Urothelium cell line (cell line): ENCODE measurements around the gene PRKCA.

Experiments used
- DNase-seq: peaks from one replicate; pipeline ENCODE4 v3.0.0; 2011; ENCODE audit warnings: low spot score, mixed read lengths
- FAIRE-seq: peaks from 2 replicates; lab custom pipeline; 2011; peaks lifted over from hg19 to GRCh38; lab: Jason Lieb, UNC

PRKCA gene

DNA sequence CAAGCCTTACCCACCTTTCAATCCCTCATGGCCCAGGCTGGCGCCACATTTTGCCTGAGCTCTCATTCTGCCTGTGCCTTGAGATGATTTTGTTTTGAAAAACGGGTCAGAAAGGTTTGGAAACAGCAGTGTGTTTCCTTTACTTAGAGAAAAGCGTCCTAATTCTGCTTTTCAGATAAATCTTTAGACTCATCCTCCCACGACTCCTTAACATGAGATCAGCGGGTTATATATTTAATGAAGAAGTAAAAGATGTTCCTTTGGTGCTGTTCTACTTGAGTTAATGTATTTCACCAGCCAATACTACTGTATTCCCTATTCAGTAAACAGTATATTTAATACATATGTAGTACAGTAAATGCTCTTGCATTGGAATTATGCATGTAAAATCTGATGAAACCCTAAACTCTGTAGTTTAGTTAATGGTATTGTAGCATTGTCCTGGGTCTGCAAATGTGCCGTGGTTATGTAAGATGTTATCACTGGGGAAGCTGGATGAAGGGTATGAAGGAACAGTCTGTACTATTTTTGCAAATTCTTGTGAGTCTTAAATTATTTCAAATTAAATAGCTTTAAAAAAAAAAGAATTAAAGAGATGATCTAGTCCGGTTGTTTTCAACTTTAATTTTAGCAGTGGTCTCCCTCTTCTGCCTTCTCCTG is 333.1 kb downstream of the PRKCA start:
- DNase-seq (no peak), FAIRE-seq (no peak)

DNA sequence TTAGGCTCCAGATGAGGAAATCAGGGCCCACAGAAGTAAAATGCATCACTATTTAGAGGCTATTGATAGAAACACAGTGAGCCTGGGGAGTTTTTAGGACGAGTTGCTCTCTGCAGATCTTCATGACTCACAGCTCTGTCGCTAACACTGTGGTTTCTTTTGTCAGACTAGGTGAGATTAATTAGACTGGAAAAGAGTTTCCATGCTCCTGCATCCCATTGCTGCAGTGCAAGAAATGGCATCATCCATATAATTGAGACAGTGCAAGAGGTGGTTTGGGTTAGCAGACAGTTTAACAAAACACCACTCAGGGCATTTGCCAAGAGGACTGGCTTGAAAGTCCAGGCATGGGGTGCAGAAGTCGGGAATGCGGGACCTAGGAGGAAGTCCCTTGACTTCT is 333.7 kb downstream of the PRKCA start:
- no peak for FAIRE-seq
- peak; percentile 30 for DNase-seq

DNA sequence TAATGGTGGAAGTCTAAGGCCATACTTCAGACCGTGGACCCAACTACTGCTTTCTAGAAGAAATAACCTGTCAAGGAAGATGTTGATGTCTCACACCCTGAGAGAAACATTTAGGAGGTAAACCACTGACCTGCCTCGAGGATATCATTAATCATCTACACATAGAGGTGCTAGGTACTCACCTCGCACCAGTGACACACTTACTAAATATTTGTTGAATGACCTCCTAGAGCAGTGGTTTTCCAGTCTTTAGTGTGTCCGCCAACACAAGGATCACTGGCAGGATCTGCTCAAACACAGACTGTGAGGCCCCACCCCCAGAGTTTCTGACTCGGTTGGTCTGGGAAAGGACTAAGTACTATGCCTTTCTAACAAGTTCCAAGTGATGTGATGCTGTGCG is 335.1 kb downstream of the PRKCA start:
- DNase-seq = no peak
- FAIRE-seq = no peak

DNA sequence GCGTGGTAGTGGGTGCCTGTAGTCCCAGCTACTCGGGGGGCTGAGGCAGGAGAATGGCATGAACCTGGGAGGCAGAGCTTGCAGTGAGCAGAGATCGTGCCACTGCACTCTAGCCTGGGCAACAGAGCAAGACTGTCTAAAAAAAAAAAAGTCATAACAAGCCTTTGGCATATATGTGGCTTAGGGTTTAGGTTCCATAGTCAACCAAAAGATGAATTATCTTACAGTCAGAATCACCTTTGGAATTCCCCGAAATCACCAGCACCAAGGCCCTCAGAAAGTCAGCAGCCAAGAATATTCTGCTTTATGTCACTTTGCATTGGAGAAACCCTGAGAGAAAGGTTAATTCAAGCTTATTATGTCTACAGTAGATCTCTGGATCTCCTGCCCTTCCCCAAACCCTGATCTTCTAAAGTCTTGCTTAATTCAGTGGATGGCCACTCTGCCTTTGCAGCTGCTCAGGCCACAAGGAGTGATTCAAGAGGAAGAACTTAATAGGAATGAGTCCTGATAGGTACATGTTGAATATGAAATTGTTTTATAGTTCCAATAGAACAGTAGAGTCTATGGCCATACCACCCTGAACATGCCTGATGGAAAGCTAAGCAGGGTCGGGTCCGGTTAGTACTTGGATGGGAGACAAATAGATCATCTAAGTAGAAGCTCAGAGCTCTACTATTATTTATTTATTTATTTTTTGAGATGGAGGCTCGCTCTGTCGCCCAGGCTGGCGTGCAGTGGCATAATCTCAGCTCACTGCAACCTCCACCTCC is 336.5 kb downstream of the PRKCA start:
- FAIRE-seq (no peak), DNase-seq (no peak)

DNA sequence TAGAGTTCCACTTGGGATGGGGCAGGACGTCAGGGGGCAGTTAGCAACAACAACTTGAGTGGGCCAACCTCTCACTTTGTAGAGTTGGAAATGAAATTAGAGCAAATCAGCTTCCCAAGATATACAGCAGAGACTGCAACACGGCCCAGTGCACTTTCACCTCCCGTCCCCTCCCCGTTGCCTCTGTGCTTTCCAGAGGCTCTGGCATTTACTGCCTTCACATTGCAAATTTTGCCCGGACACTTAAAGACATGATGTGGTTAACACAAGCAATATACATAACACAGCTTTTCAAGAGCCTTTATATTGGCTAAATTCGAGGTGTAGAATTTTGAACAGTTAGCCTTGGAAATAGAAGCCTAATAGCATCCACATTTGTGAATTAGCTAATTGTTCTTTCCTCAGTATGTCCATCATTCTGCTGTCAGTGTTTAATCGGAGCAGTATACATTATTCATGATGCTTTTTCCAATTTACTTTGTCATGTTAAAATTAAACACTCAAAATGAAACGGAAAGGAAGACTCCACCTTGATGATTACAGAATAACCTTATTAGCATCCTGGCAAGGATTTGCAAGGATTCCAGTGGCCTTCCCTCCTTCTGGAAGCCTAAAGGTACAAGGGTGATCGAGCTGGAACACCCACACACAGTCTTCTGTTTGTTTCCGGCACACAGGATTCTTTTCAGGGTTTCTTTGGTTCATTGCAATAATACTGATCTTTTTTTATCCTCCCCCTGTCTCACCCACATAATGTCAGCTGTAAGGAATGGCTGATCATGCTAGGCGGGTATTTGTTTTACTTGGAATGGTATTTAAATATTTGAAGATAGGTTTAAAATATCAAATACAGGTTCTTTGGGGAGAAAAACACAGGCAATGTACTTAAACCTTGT is 341.6 kb downstream of the PRKCA start:
- DNase-seq = no peak
- no peak for FAIRE-seq

DNA sequence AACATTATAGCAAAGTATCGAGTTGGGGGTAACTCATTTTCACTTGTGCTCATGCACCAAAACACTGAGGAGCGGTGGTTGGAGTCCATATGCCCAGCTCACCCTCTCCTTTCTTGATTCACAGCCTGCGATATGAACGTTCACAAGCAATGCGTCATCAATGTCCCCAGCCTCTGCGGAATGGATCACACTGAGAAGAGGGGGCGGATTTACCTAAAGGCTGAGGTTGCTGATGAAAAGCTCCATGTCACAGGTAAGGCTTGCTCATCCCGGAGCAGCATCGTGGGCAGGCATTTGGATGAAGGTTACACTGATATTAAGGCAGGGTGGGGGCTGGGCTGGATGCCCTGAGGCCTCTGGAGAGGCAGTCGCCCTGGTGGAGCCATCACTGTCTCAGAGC is 342.8 kb downstream of the PRKCA start:
- FAIRE-seq (no peak), DNase-seq (no peak)

DNA sequence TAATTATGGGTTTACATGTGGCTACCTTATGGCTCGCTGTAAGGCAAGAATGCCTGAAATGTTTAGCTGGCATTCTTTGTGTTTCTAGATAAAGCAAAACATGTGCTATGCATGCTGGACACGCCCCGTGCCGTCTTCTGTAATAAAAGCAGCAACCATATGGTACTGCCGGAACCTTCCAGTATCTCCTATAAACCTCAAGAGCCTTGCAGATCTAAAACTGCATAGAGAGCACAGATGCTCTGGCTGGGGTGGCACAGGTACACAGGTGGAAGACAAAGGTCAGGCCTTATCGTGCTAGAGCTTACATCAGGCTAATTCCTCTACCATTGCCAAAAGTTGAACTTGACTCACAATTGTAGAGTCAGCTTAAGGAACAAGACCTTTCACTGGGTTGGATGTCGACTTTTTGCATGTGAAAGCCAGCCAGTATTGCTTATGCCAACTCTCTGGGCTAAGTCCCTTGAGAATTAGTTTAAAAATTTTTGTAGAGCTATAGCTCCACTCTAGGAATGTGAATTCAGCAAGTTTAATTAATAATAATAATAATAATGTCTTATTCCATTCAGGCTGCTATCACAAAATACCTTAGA is 345.1 kb downstream of the PRKCA start:
- no peak for FAIRE-seq

DNA sequence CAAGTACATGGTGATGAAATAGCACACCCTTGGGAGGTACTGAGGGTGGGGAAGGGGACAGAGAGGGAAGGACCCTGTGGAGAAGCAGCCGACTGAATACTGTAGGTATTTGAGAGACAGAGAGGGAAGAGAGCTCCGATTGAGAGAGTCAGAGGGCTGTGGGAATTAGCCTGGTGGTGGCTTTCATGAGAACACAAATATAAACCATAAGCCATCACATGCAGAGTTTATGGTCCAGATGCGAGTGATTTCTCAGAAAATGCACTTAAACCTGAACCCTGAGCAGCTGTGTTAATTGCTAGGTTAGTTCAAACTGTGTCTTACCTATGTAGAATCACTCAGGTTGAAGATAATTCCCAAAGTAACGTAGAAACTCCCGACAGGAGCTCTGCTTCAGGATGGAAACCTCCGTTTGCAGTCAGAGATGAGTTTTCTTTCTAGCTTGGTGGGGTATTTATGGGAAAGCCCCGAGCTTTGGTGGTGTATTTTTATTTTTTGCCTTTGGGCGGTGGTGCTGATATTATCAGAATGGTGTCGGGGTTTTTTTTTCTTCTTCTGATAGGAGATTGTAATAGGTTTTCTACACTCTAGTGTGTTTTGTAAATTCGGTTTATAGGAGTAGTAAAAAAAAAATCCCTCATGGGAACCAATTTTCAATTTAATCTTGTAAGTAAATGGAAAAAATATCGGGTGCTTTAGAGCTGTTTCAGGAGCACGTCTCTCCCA is 347.6 kb downstream of the PRKCA start:
- DNase-seq (no peak), FAIRE-seq (no peak)

More for the DNA sequence above, 345.1 kb downstream of the PRKCA start:
- no peak for DNase-seq

DNA sequence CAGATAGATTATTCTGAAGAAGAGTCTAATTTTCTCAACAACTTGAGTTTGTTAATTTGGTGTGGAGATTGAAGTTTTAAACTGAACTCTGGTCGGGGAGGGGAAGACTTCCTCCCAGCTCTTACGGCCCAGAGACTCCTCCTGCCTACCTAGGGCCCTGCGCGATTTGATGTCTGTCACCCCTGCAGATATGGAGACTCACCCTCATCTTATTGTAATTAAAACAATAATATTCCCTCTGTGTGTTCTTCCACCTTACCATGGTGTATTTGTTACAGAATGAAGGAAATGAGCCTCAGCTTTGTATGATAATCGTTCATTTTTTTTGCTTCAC is 348.1 kb downstream of the PRKCA start:
- no peak for FAIRE-seq
- no peak for DNase-seq

DNA sequence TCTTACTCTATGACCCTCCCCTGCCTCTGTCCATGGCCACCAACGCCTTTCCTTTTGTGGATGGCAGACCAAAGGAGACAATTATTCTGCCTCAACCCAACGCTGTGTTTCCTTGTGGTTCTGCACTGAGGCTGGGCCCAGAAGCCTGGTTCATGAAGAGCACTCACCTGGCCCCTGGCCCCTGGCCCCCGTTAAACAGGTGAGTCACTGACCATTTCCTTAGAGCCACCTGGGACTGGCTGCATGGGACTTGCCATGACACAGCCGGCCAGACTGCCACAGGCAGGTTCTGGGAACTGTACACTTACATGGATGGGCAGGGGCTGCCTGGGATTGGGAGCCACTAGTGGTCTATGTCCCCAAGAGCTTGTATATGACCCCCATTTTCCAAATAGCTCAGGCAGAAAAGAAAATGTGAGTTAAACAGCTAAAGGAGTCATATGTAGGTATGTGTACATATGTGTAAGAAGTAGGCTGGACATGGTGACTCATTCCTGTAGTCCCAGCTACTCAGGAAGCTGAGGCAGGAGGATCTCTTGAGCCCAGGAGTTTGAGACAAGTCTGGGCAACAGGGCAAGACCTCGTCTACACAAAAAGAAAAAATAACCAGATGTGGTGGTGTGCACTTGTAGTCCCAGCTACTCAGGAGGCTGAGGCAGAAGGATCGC is 350.6 kb downstream of the PRKCA start:
- FAIRE-seq (no peak), DNase-seq (no peak)

DNA sequence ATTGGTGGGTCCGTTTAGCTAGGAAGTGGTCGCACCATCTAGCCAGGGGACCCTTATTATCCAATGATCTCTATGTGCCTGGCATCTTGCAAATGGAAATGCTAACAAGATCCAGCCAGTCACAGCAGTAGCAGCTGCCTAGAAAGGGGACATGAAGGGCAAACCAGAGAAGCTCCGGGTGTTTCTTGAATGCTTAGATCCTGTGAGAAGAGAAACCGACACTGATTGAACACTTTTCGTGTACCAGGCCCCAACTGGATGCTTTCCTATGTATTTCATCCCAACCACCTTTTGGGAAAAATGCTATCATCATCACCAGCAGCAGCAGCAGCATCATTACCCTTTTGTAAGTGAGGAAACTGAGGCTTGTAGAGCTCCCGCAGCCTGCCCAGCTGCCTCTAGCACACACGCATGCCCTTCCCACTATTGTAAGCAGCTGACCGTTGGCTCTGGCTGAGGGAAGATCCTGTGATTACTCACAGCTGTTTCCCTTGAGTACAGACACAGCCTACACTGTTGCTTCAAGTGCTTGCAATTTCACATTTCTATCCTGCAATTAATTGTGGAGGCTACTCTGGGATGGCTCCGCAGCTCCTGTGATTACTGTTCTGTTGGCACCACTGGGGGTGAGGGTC is 351.8 kb downstream of the PRKCA start:
- DNase-seq = no peak
- FAIRE-seq = no peak

DNA sequence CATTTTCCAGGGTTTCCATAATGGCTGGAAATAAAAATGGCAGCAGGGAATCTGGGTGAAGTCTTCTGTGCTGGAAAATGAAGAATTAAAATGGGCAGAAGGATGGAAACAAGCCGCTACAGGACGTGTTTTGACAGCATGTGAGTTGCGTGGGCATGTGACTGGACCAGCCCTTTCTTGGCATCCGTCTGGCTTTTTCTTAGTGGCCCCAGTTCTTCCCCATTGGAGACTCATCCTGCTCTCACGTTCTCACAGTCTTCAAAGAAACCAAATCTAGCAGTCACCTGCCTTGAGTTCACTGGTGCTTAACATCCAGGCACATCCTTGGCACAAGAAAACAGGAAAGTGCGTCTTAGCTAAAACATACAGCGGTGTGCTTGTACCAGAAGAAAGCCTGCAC is 352.4 kb downstream of the PRKCA start:
- DNase-seq (no peak), FAIRE-seq (no peak)

DNA sequence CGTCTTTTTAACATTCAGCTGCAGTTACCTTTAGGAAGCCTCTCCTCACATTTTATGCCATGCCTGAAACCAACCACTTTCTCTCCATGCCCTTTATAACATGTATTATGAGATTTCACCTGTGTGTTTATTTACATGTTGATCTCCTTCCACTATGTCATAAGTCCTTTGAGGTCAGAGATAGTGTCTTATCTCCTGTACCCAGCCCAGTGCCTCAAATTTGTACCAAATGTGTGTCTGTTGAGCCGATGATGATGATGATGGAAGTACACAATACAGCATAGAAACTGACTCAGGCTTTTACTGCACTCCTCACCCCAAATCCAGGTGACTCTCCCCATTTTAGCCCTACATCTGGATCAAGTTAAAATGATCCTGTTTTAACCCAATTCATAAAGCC is 353.0 kb downstream of the PRKCA start:
- no peak for DNase-seq
- FAIRE-seq = no peak

DNA sequence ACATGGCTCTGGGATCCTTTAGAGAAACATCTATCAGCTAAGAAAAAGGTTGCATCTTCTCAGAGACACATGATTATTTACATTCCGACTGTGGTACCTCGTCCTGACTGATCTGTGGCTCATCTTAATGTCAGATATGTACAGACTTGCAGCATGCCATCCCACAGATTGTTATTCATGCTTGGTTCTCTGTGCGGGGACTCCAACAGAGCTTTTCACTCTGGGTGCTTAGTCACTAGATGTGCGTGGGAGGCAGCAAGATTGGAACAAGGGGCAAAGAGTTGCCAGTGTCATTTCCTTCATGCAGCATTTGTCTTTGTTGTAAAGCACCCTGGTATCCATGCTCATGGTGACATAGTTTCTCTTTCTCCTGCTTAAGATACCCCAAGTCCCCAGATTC is 353.4 kb downstream of the PRKCA start:
- DNase-seq (peak; percentile 52), FAIRE-seq (peak; percentile 74)

DNA sequence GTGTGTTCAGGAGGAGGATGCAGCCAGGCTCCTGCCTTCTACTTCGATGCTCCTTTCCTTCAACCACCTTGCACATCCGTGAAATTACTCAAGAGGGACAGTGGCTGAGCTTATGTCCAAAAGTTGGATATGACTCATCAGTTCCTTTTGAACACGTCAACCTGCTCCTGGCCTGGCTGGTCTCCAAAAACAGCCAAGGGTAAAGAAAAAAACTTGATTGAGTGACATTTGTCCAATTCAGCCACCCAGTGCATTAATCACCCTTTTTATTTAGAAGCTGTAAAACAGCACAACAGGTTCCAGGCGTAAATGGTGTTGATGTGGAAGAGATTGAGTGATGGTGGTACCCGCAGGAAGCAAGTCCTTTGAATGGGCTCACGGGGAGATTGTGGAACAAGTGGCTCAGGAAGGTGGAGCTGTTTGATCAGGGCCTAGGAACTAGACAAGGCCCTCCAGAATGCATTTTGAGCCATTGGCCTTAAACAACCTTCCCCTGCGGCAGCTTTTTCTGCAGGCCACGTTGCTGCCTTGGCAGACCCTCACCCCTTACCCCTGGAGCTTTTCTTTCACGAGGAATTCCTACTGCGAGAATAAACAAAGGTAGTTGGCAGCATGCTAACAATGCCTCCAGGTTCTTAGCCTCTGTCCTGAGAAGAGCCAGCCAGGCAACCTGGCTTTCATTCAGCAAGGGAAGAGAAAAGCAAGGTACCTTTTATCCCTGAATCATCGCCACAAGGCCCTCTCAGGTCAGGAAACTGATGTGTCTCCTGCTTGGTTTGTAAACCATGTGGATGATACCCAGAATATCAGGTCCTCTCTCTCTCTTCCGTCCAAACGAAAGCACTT is 359.2 kb downstream of the PRKCA start:
- FAIRE-seq (peak; percentile 35), DNase-seq (peak; percentile 81)

DNA sequence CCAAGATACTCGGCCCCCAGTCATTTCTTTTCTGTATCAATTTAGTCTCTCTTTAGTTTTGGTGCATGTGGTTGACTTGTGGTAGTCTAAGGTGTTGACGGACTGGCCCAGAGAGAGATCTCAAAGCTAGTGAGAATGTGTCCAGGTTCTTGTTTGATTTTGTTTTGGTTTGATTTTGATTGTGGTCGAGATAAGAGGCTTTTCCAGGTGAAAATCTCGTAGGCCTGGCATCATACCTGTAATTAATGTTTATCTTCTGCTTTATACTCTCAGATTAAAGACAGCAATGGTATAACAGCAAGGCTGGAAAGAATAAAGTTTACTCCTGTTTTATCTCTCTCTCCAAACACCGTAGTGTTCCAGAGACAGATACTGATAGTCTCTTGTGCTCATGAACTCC is 360.1 kb downstream of the PRKCA start:
- DNase-seq = no peak

DNA sequence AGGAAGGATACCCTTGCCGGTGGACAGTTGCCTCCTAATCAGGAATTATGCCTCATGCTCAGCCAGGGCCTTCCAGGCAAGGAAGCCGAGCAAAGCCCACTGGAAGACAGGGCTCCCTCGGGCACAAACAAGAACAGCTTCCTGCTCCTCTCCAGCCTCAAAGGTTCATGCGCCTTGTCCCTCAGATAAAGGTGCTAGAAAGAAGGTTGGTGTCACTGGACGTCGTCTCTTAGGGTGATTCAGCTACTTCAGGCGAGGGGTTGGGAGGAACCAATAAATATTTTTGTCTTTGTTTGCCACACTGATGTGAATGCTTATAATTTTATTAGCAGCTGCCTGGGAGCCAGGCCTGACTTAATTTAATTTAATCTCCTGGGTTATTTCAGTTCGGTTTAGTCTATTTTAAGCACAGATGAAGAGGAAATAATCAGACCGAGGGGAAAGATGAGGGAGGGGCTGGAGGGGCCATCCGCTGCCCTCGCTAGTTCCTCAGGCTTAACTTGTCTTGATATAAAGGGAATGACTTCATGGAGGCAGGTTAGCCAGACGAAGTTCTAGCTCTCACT is 360.7 kb downstream of the PRKCA start:
- FAIRE-seq (no peak), DNase-seq (no peak)

More for the DNA sequence above, 360.1 kb downstream of the PRKCA start:
- FAIRE-seq = no peak

DNA sequence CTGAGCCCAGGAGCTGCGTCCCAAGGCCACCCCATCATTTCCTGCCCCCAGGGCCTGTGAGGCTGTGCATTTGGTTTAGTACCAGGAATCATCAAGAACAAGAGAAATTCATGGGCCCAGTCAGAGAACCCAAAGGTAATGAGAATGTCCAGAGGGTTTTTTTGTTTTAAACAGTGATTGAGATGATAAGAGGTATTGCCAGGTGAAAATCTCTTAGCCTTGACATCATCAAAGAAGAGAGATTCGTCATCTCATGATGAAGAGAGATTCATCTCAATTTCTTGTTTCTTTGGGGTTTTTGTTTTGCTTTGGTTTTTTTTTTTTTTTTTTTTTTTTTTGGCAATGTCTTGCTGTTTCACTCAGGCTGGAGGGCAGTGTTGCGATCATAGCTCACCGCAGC is 361.9 kb downstream of the PRKCA start:
- DNase-seq (no peak), FAIRE-seq (no peak)
